Keratinocyte (primary cell): ENCODE results near the gene LENG9.

Experiments used
- CTCF ChIP-seq, 3 experiments: IDR thresholded peaks in 1 of 3; conservative IDR thresholded peaks in 1 of 3; optimal IDR thresholded peaks in 1 of 3; 2 replicates in 2 of 3; 3 replicates in 1 of 3; pipeline versions ENCODE3 to v1.5.1; 2011; ENCODE audit warnings: low read length in 3 of 3, mild to moderate bottlenecking in 3 of 3, moderate library complexity in 2 of 3, control low read depth in 1 of 3, inconsistent platforms in 1 of 3; ENCODE audit not compliant: insufficient read depth in 2 of 3; ENCODE audit errors: extremely low read depth in 1 of 3
- EZH2 ChIP-seq: IDR thresholded peaks from one replicate; pipeline ENCODE4 v1.6.1; 2012; ENCODE audit warnings: inconsistent platforms, mild to moderate bottlenecking, low read length, moderate library complexity

- TF ChIP-seq CTCF (optimal IDR thresholded peaks at IDR 0.05 in 1 of 3, IDR thresholded peaks at IDR 0.05 in 1 of 3, conservative IDR thresholded peaks at IDR 0.05 in 1 of 3; ENCODE audit: extremely low read depth in 1 of 3, insufficient read depth in 2 of 3, low read length in 3 of 3) (no peak), EZH2 (no peak)
These were observed 1.2 kb upstream of the LENG9 start for GRCh38 chr19:54464630-54465425.
